B cell (primary cell): ENCODE results near the gene PLCB1. TPM values are rescaled to one million over a fixed set of nuclear protein-coding genes. Genes with fewer than 3 reads are reported as not detected.

Experiments
- ATAC-seq: fragments of 200-7000 bp; cut with Tn5 transposase; one replicate; pipeline ENCODE4 v1.10.0; 2021; ENCODE audit warnings: low read depth, mild to moderate bottlenecking, moderate number of reproducible peaks, moderate library complexity
- CTCF ChIA-PET: fragments of 350-600 bp; sonication (Branson Sonifier 250); formaldehyde crosslinking; loops from one replicate; lab custom pipeline; 2021; ENCODE audit warnings: antibody characterized with exemption, inconsistent platforms; lab: Charles Lee
- POLR2A ChIA-PET: fragments of 350-600 bp; sonication (Branson Sonifier 250); formaldehyde crosslinking; loops from one replicate; lab custom pipeline; 2021; ENCODE audit warnings: antibody characterized with exemption; lab: Charles Lee
- DNase-seq: peaks from one replicate; pipeline ENCODE4 v3.0.0; 2013
- H2AFZ ChIP-seq: 2 replicates; pipeline ENCODE4 v1.6.1; 2012; ENCODE audit warnings: mild to moderate bottlenecking, low read depth, low read length; ENCODE audit not compliant: insufficient read depth, poor library complexity, severe bottlenecking
- H3K27ac ChIP-seq, 2 donors: 1 replicate in 1 of 2; 2 replicates in 1 of 2; pipeline ENCODE4 v1.5.1; 2012 to 2013; ENCODE audit warnings: low read length in 2 of 2, mild to moderate bottlenecking in 2 of 2, moderate library complexity in 1 of 2
- H3K27me3 ChIP-seq, 4 experiments: fragments of 200-600 bp in 1 of 4; sonication (generic) in 1 of 4; replicated peaks in 1 of 4; 1 replicate in 2 of 4; 2 replicates in 2 of 4; pipeline versions ENCODE4 v1.6.1 to v1.7.0; 2013 to 2016; ENCODE audit warnings: low read length in 3 of 4, mild to moderate bottlenecking in 2 of 4, mixed read lengths in 1 of 4, moderate library complexity in 1 of 4; ENCODE audit not compliant: insufficient read depth in 4 of 4, control insufficient read depth in 3 of 4; ENCODE audit errors: control extremely low read depth in 1 of 4
- H3K36me3 ChIP-seq, 2 experiments: replicated peaks in 1 of 2; 1 replicate in 1 of 2; 2 replicates in 1 of 2; pipeline versions ENCODE4 v1.6.1 to v1.7.1; 2013; ENCODE audit warnings: low read length in 1 of 2; ENCODE audit not compliant: insufficient read depth in 2 of 2, control insufficient read depth in 1 of 2; ENCODE audit errors: control extremely low read depth in 1 of 2, extremely low read depth in 1 of 2
- H3K4me1 ChIP-seq, 2 donors: fragments of 200-600 bp in 1 of 2; sonication (generic) in 1 of 2; 1 replicate in 1 of 2; 2 replicates in 1 of 2; pipeline versions ENCODE4 v1.5.1 to v1.6.1; 2013 to 2017; ENCODE audit warnings: low read length in 2 of 2; ENCODE audit not compliant: control insufficient read depth in 2 of 2, insufficient read depth in 2 of 2
- H3K4me2 ChIP-seq: replicated peaks from 2 replicates; pipeline ENCODE3; 2012; ENCODE audit warnings: mild to moderate bottlenecking, low read depth, low read length; ENCODE audit not compliant: poor library complexity, severe bottlenecking
- H3K4me3 ChIP-seq, 5 experiments: fragments of 200-600 bp in 1 of 5; sonication (generic) in 1 of 5; 1 replicate in 3 of 5; 2 replicates in 2 of 5; pipeline versions ENCODE4 v1.5.1 to v1.7.0; 2011 to 2016; ENCODE audit warnings: low read length in 4 of 5, mild to moderate bottlenecking in 4 of 5, low read depth in 2 of 5, control low read depth in 1 of 5, moderate library complexity in 1 of 5; ENCODE audit not compliant: insufficient read depth in 1 of 5; ENCODE audit errors: control extremely low read depth in 1 of 5, extremely low read depth in 1 of 5
- H3K79me2 ChIP-seq: fragments of 200-600 bp; sonication (generic); one replicate; pipeline ENCODE4 v1.6.0; 2016; ENCODE audit warnings: low read length; ENCODE audit not compliant: control insufficient read depth, insufficient read depth
- H3K9ac ChIP-seq: fragments of 200-600 bp; sonication (generic); 2 replicates; pipeline ENCODE4 v1.6.1; 2017; ENCODE audit warnings: mild to moderate bottlenecking, low read length, moderate library complexity
- H3K9me3 ChIP-seq, 3 donors: one replicate each; pipeline versions ENCODE4 v1.6.1 to v1.7.1; 2013; ENCODE audit warnings: low read length in 2 of 3; ENCODE audit not compliant: control insufficient read depth in 2 of 3, insufficient read depth in 1 of 3; ENCODE audit errors: control extremely low read depth in 1 of 3
- H4K20me1 ChIP-seq: 2 replicates; pipeline ENCODE4 v1.6.0; 2012; ENCODE audit warnings: mild to moderate bottlenecking, low read length; ENCODE audit not compliant: insufficient read depth, control insufficient read depth, poor library complexity, severe bottlenecking
- H3K27ac Mint-ChIP-seq: one replicate; pipeline ENCODE4 v1.8.0; 2021; ENCODE audit warnings: mixed read lengths
- H3K27me3 Mint-ChIP-seq: one replicate; pipeline ENCODE4 v1.8.0; 2021; ENCODE audit warnings: mixed read lengths
- H3K4me1 Mint-ChIP-seq: one replicate; pipeline ENCODE4 v1.8.0; 2021; ENCODE audit warnings: mixed read lengths
- H3K4me3 Mint-ChIP-seq: one replicate; pipeline ENCODE4 v1.8.0; 2021; ENCODE audit warnings: mixed read lengths
- H3K9me3 Mint-ChIP-seq: one replicate; pipeline ENCODE4 v1.8.0; 2022; ENCODE audit warnings: mixed read lengths; ENCODE audit not compliant: insufficient read depth
- EZH2 ChIP-seq: IDR thresholded peaks from 2 replicates; pipeline ENCODE4 v1.6.1; 2012; ENCODE audit warnings: borderline replicate concordance, low read depth, mild to moderate bottlenecking, moderate library complexity, low read length; ENCODE audit not compliant: insufficient read depth, poor library complexity, severe bottlenecking
- WGBS: methylation state at CpG from one replicate; pipeline ENCODE4 v1.1.5; 2013; ENCODE audit warnings: missing lambda C conversion rate; ENCODE audit not compliant: insufficient coverage; 5-methylcytosine and 5-hydroxymethylcytosine counted together
- intact Hi-C: fragments of 100-400 bp; cut with micrococcal nuclease; formaldehyde crosslinking; loops from one replicate; pipeline ENCODE4 v1.10.0; 2022
- polyA plus RNA-seq: library from polyadenylated mRNA; depleted of rRNA; stranded (reverse); fragments of >200 nt; gene quantifications from 2 replicates; pipeline ENCODE4 v1.2.3, GENCODE V29; 2012
- total RNA-seq, 2 donors: library from RNA; stranded (reverse); fragments of 120-200 nt in 1 of 2; gene quantifications; 1 replicate in 1 of 2; 2 replicates in 1 of 2; pipeline versions ENCODE4 v1.2.3 to v1.2.4, GENCODE V29; 2013 to 2022
- TF ChIP-seq, protein P1 (sequence below): fragments of 200-600 bp; IDR thresholded peaks from one replicate; pipeline ENCODE4 v1.8.0; 2022; ENCODE audit warnings: antibody characterized with exemption, mild to moderate bottlenecking

Gene PLCB1
- total and polyA plus RNA-seq, 2 donors (not counting 1 experiment from before 2014, with no cell fraction given): 0.18 to 0.47 TPM

- Histone ChIP-seq H3K36me3 (no peaks in the 10 kb centered on the region), H3K4me3 (no peak overlapping the region), H3K4me1 (no peaks in the 10 kb centered on the region), H3K9ac (no peak overlapping the region), H3K27me3 (no peaks in the 10 kb centered on the region), H3K4me2 (no peak overlapping the region), H3K27ac (no peak overlapping the region), H3K9me3 (no peaks in the 10 kb centered on the region), H4K20me1 (no peaks in the 10 kb centered on the region), H3K79me2 (no peaks in the 10 kb centered on the region), H2AFZ (no peak overlapping the region)
- H3K4me3 Mint-ChIP-seq: no peak overlapping the region
- ChIA-PET CTCF (no interaction called here), POLR2A (no interaction called here)
- DNase-seq (no peak), ATAC-seq (no peak)
- H3K4me1 Mint-ChIP-seq: no peaks in the 10 kb centered on the region
- intact Hi-C loops: no loop called here
- TF ChIP-seq, protein P1, sequence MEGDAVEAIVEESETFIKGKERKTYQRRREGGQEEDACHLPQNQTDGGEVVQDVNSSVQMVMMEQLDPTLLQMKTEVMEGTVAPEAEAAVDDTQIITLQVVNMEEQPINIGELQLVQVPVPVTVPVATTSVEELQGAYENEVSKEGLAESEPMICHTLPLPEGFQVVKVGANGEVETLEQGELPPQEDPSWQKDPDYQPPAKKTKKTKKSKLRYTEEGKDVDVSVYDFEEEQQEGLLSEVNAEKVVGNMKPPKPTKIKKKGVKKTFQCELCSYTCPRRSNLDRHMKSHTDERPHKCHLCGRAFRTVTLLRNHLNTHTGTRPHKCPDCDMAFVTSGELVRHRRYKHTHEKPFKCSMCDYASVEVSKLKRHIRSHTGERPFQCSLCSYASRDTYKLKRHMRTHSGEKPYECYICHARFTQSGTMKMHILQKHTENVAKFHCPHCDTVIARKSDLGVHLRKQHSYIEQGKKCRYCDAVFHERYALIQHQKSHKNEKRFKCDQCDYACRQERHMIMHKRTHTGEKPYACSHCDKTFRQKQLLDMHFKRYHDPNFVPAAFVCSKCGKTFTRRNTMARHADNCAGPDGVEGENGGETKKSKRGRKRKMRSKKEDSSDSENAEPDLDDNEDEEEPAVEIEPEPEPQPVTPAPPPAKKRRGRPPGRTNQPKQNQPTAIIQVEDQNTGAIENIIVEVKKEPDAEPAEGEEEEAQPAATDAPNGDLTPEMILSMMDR: no peak
- no peak for TF ChIP-seq EZH2
- no peaks in the 10 kb centered on the region for H3K27me3 Mint-ChIP-seq
- H3K27ac Mint-ChIP-seq: no peak overlapping the region
- H3K9me3 Mint-ChIP-seq: no peaks in the 10 kb centered on the region
- 100% methylated on average over 1 of the region's 1 CpG for WGBS
Observed at GRCh38 chr20:8313073-8313472, 181.0 kb downstream of the PLCB1 start.

GRCh38 chr20:8315639-8316573 lies 183.8 kb downstream of the PLCB1 start:
- no peak overlapping the region for H2AFZ ChIP-seq
- no peak overlapping the region for H3K4me2 ChIP-seq
- no peaks in the 10 kb centered on the region for H3K27me3 Mint-ChIP-seq
- H3K36me3 ChIP-seq: no peaks in the 10 kb centered on the region
- no peaks in the 10 kb centered on the region for H3K9me3 Mint-ChIP-seq
- H3K4me1 ChIP-seq: no peaks in the 10 kb centered on the region
- no peak overlapping the region for H3K4me3 Mint-ChIP-seq
- H3K4me1 Mint-ChIP-seq: no peaks in the 10 kb centered on the region
- H3K9ac ChIP-seq: no peak overlapping the region
- ATAC-seq (no peak), DNase-seq (no peak)
- no peak for TF ChIP-seq EZH2
- TF ChIP-seq, protein P1: no peak
- ChIA-PET CTCF (no interaction called here), POLR2A (no interaction called here)
- H3K9me3 ChIP-seq: no peaks in the 10 kb centered on the region
- H3K27me3 ChIP-seq: no peaks in the 10 kb centered on the region
- no peaks in the 10 kb centered on the region for H3K79me2 ChIP-seq
- no peak overlapping the region for H3K4me3 ChIP-seq
- intact Hi-C loops: no loop called here
- H3K27ac Mint-ChIP-seq: no peak overlapping the region
- H3K27ac ChIP-seq: no peak overlapping the region
- H4K20me1 ChIP-seq: no peaks in the 10 kb centered on the region
- WGBS: 92% methylated on average over 6 of the region's 10 CpGs
